Parathyroid adenoma (tissue), 2 donors: ENCODE measurements around the gene PGAP6.

Experiments
- H2AFZ ChIP-seq: fragments of 300-600 bp; sonication (generic); one replicate; pipeline ENCODE4 v1.7.0; 2017; ENCODE audit warnings: antibody characterized with exemption, mild to moderate bottlenecking
- H3K27ac ChIP-seq: fragments of 300-600 bp; sonication (generic); one replicate; pipeline ENCODE4 v1.7.0; 2017
- H3K27me3 ChIP-seq: fragments of 300-600 bp; sonication (generic); one replicate; pipeline ENCODE4 v1.7.0; 2017; ENCODE audit warnings: low read length; ENCODE audit not compliant: control insufficient read depth, insufficient read depth
- H3K36me3 ChIP-seq: fragments of 300-600 bp; sonication (generic); one replicate; pipeline ENCODE4 v1.7.0; 2017; ENCODE audit warnings: low read length; ENCODE audit not compliant: control insufficient read depth, insufficient read depth
- H3K4me1 ChIP-seq: fragments of 300-600 bp; sonication (generic); one replicate; pipeline ENCODE4 v1.7.0; 2017; ENCODE audit warnings: control low read depth
- H3K4me2 ChIP-seq: fragments of 300-600 bp; sonication (generic); one replicate; pipeline ENCODE4 v1.7.0; 2017; ENCODE audit warnings: low read length
- H3K4me3 ChIP-seq: fragments of 300-600 bp; sonication (generic); one replicate; pipeline ENCODE4 v1.7.0; 2017; ENCODE audit warnings: low read depth, low read length
- H3K79me2 ChIP-seq: fragments of 300-600 bp; sonication (generic); one replicate; pipeline ENCODE4 v1.7.0; 2017; ENCODE audit warnings: control low read depth
- H3K9ac ChIP-seq: fragments of 300-600 bp; sonication (generic); one replicate; pipeline ENCODE4 v1.7.0; 2017; ENCODE audit warnings: mild to moderate bottlenecking
- H3K9me3 ChIP-seq: fragments of 300-600 bp; sonication (generic); one replicate; pipeline ENCODE4 v1.7.0; 2017; ENCODE audit warnings: low read length; ENCODE audit not compliant: control insufficient read depth
- TF ChIP-seq, protein P1 (sequence below): fragments of 300-600 bp; sonication (generic); IDR thresholded peaks from one replicate; pipeline ENCODE4 v1.7.0; 2017; ENCODE audit warnings: antibody characterized with exemption, mild to moderate bottlenecking
- donor health status: primary hyperparathyroidism.

PGAP6 gene

DNA sequence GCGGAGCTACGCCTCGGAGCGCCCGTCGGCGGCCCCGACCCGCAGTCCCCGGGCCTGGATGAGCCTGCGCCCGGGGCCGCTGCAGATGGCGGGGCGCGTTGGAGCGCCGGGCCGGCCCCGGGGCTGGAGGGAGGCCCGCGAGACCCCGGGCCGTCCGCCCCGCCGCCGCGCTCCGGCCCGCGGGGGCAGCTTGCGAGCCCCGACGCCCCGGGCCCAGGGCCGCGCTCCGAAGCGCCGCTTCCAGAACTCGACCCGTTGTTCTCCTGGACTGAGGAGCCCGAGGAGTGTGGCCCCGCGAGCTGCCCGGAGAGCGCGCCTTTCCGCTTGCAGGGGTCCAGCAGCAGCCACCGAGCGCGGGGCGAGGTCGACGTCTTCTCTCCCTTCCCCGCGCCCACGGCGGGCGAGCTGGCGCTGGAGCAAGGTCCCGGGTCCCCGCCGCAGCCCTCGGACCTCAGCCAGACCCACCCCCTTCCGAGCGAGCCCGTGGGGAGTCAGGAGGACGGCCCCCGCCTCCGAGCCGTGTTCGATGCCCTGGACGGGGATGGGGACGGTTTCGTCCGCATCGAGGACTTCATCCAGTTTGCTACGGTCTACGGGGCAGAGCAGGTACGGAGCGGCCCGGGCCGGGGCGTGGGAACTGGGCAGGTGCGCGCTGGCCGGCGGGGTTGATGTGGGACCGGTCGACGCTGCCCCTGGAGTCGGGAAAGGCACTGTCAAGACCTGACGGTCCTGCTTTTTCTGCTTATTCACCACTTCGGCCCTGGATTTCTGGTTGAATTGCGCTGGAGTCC, 44.5 kb upstream of the PGAP6 start:
- Histone ChIP-seq H3K9ac (no peak overlapping the region), H3K4me2 (peak overlapping the region; percentile 95), H3K27me3 (no peaks in the 10 kb centered on the region), H2AFZ (peak overlapping the region; percentile 47), H3K4me1 (peaks cover 8% of the 10 kb centered on the region), H3K79me2 (peaks cover 24% of the 10 kb centered on the region), H3K4me3 (peak overlapping the region; percentile 79), H3K27ac (peak overlapping the region; percentile 30), H3K36me3 (no peaks in the 10 kb centered on the region), H3K9me3 (no peaks in the 10 kb centered on the region)
- TF ChIP-seq, protein P1, sequence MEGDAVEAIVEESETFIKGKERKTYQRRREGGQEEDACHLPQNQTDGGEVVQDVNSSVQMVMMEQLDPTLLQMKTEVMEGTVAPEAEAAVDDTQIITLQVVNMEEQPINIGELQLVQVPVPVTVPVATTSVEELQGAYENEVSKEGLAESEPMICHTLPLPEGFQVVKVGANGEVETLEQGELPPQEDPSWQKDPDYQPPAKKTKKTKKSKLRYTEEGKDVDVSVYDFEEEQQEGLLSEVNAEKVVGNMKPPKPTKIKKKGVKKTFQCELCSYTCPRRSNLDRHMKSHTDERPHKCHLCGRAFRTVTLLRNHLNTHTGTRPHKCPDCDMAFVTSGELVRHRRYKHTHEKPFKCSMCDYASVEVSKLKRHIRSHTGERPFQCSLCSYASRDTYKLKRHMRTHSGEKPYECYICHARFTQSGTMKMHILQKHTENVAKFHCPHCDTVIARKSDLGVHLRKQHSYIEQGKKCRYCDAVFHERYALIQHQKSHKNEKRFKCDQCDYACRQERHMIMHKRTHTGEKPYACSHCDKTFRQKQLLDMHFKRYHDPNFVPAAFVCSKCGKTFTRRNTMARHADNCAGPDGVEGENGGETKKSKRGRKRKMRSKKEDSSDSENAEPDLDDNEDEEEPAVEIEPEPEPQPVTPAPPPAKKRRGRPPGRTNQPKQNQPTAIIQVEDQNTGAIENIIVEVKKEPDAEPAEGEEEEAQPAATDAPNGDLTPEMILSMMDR: no peak

DNA sequence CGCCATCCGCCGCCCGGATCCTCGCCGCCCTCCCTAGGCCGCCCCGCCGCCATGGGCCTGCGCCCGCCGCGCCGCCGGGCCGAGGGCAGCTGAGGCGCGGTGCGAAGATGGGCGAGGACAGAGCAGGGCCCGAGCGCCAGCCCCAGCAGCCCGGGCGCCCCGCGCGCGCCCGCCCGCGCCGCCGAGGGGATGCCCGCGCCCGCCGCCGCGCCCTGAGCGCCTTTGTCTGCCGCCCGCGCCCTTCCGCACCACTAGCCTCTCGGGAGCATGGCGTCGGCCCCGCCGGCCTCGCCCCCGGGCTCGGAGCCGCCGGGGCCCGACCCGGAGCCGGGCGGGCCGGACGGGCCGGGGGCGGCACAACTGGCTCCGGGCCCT, 43.9 kb upstream of the PGAP6 start:
- Histone ChIP-seq H3K4me1 (peaks cover 8% of the 10 kb centered on the region), H3K79me2 (peaks cover 21% of the 10 kb centered on the region), H3K36me3 (no peaks in the 10 kb centered on the region), H3K9me3 (no peaks in the 10 kb centered on the region), H3K4me3 (peak overlapping the region; percentile 78), H3K27me3 (no peaks in the 10 kb centered on the region), H3K9ac (no peak overlapping the region), H2AFZ (peak overlapping the region; percentile 98), H3K27ac (no peak overlapping the region), H3K4me2 (peak overlapping the region; percentile 97)
- TF ChIP-seq, protein P1: no peak

DNA sequence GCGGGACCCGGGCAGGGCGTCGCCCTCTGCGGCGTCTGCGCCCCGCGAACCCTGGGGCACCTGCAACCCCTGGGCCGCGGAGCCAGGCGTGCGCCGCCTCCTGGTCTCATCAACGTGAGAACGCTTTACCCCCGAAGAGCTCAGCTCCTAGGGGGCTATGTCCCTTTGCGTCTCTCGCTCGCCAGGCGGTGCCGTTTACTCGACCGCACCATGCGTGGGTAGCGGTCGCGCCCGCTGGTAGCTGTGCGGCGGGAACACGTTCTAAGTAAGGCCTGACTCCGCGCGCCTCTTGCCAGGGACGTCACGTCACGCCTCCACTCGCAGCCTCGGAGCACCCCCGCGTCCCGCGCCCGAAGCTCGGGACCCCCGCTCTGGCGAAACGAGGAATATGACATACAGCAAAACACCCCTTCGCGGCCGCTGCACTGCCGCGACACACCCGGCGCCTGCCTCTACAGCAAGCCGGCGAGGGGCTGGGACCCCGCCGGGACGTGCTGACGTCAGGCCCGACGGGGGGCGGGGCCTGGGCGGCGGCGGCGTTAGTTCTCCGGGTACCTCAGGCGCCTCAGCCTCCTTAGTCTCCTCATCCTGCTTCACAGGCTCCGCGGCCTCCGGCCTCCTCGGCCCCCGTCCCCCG, 43.4 kb upstream of the PGAP6 start, which contains the start of gene RAB11FIP3:
RAB11FIP3 (plus strand) TSS at position 568 of the 637 bp plus-strand sequence. CDS start 358 bp downstream, outside the sequence.
- Histone ChIP-seq H3K27ac (peak within 1 kb of the TSS; percentile 80), H2AFZ (peak within 1 kb of the TSS; percentile 98), H3K36me3 (no peaks in the 10 kb centered on the region), H3K9ac (no peak within 1 kb of the TSS), H3K27me3 (no peaks in the 10 kb centered on the region), H3K9me3 (no peaks in the 10 kb centered on the region), H3K4me2 (peak within 1 kb of the TSS; percentile 97), H3K4me3 (peak within 1 kb of the TSS; percentile 79), H3K4me1 (peaks cover 8% of the 10 kb centered on the region), H3K79me2 (peaks cover 18% of the 10 kb centered on the region)
- TF ChIP-seq, protein P1: peak; percentile 43

DNA sequence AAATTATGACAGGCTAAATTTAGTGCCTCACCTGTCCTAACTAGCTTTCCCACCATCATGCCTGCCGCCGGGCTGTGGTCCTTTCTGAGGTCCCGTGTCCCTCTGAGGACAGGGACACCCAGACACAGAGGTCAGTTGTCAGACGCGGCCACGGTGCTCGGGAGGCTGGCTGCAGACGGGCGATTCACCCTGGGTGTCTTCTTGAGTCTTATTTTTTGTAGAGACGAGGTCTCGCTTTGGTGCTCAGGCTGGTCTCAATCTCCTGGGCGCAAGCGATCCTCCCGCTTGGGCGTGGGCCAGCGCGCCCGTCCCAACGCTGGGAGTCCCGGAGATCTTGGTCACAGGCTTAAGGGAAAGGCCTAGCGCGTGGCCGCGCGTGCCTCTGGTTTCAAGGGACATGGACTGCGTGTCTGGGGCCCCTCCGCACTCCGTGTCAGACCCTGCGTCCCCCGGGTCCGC, 42.9 kb upstream of the PGAP6 start:
- peak overlapping the region; percentile 97 for H3K4me2 ChIP-seq
- peaks cover 14% of the 10 kb centered on the region for H3K79me2 ChIP-seq
- no peaks in the 10 kb centered on the region for H3K27me3 ChIP-seq
- H3K36me3 ChIP-seq: no peaks in the 10 kb centered on the region
- peak overlapping the region; percentile 98 for H2AFZ ChIP-seq
- H3K9ac ChIP-seq: no peak overlapping the region
- peaks cover 8% of the 10 kb centered on the region for H3K4me1 ChIP-seq
- H3K27ac ChIP-seq: peak overlapping the region; percentile 80
- TF ChIP-seq, protein P1: no peak
- no peaks in the 10 kb centered on the region for H3K9me3 ChIP-seq
- H3K4me3 ChIP-seq: peak overlapping the region; percentile 78
